ENCODE results near the gene TSPAN32.

The TSPAN32 gene, protein sequence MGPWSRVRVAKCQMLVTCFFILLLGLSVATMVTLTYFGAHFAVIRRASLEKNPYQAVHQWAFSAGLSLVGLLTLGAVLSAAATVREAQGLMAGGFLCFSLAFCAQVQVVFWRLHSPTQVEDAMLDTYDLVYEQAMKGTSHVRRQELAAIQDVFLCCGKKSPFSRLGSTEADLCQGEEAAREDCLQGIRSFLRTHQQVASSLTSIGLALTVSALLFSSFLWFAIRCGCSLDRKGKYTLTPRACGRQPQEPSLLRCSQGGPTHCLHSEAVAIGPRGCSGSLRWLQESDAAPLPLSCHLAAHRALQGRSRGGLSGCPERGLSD

GRCh38 chr11:2301631-2302305 is at the start of gene TSPAN32, which contains the start of gene C11orf21:
Gene TSPAN32, plus strand, starts transcription at chr11:2302013. Its CDS starts 137 bp downstream, at chr11:2302150.
Gene C11orf21, minus strand, starts transcription at chr11:2301918. Its CDS starts 110 bp downstream, at chr11:2301808.
- peak; percentile 56 to 75 for DNase-seq

- DNase-seq: no peak
These were observed 49.8 kb upstream of the TSPAN32 start for GRCh38 chr11:2252018-2252417.

DNA sequence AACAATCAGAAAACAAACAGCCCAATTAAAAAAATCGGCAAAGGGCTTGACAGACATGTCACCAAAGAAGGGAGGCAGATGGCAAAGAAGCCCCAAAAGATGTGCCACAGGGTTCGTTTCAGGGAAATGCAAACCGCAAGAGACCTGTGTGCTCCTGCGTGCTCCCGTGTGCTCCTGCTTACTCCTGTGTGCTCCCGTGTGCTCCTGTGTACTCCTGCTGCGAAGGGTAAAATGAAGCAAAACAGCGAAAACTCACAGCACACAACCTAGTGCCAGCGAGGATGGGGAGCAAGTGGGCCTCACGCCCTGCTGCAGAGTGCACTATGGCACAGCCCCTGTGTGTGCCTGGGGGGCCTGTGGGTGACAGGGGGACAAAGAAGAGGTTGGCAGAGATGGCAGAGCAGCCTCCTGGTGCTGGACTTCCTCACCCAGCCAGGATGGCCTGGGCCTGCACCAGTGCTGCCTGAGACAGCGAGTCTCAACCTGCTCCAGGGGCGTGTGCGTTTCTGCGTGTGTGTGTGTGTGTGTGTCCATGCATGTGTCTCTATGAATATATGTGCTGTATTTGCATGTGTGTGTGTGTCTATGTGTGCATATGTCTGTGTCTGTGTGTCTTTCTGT is 45.4 kb upstream of the TSPAN32 start:
- DNase-seq: no peak

DNA sequence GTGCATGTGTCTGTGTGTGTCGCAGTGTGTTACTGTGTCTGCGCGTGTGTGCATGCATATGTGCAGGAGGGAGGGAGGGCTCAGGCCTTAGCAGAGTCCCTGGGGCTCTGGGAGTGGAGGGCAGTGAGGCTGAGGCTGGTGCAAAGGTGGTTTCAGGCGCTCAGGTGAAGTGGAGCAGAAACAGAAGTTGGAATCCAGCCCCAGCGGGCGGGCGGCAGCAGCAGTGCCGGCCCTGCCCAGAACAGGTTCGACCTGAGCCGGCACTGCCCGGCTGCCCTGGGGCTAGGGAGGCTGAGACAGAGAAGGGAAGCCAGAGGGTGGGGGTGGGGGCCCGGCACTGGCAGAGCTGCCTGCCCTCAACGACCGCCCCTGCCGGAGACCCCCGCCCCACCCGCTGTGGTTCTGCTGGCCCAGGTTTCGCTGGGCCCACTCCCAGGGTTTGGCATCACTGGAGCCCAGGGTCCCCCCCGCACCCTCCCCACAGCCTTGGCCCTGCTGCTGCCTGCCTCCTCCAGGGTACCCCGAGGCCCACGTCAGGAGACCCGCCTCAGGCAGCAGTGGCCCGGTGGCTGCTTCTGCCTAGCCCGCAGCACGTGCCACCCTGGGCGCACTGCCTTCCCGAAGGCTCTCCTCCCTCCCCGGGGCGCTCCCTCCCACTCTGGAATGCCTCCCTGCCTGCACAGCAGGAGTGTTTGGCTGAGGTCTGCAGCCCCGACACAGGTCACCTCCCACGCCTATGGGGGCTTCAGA is 44.7 kb upstream of the TSPAN32 start:
- DNase-seq: no peak

- DNase-seq: no peak
These were observed 43.0 kb upstream of the TSPAN32 start for GRCh38 chr11:2258501-2259465.

GRCh38 chr11:2259466-2259830 is 42.4 kb upstream of the TSPAN32 start:
- no peak for DNase-seq

DNA sequence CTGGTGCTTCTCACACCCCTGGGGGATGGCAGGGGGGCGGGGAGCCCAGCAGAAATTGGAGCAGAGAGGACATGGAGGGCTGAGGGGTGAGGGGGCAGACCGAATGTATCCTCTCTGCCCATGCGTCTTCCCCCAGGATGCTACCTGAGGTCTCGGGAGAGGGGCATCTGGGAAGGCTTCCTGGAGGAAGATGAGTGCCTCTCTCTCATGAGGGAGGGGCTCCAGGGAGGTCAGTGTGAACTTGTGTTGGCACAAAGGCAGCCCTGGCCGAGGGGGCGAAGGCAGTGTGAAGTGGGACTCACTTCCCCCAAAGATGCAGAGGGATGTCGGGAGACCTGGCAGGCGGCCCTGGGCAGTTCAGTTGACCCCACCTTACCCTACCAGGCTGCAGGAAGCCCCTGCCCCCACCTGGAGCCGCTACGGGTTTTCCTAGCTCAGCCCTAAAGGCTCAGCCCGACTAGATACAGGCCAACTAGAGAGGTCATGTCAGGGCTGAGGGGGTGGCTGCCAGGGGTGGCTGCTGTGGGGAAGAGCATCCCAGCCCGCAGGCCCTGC is 41.8 kb upstream of the TSPAN32 start:
- DNase-seq: no peak

GRCh38 chr11:2260491-2261364 is 41.1 kb upstream of the TSPAN32 start:
- DNase-seq: no peak

DNA sequence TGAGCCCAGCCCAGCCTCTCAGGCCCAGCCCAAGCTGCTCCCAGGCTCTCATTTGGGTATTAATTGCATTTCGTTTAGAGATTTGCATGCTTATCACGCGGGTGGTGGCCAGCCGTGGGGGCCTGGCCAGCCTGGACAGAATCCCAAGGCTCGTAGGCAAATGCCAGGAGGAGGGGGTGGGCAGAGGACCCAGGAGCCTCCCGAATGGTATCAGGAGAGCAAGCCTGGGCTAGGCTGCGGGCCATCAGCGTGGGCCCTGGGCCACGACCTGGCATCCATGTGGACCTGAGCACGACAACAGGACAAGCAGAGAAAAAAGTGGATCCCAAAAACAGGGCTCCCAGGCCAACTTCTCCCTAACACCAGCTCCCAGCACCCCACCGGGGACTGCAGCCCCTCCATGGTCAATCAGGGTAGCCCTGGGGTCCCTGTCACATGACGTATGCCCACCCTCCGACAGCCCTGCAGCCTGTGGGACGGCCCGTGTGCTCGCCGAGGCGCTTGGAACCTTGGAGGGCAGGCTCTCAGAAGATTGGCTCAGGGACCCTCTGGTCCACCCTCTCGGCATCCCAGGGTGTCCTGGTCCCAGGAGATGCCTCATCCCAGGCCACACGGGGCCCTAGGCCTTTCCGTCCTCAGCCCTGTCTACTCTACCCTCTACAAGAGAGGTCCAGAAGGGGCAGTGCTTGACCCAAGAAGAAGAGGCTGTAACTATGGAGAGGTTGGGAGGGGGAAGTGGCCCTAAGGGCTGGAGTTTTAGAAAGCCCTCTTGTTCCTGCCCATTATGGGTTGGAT is 40.2 kb upstream of the TSPAN32 start:
- no peak for DNase-seq

GRCh38 chr11:2262301-2263070 is 39.3 kb upstream of the TSPAN32 start:
- no peak for DNase-seq

DNA sequence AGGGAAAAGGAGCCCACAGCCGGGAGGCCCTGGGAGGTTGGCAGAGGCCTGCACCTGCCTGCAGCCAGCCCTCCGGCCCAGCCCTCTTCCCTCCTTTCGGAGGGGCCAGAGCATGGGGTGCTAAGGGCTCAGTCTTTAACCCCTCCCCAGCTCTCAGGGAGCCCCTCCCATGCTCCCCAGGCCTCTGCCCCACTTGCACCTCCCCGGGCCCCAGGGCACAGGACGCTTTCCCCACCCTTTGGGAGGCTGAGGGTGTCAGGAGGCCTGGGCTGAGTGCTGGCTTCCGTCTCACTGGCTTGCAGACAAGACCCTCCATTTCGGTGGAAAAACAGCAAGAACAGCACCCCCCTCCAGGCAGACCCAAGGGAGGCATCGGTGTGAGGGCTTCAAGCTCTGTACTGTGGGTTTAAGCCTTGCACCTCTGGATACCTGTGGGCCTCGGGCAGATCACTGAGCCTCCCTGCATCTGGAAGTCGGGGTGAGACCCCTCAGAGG is 38.7 kb upstream of the TSPAN32 start:
- no peak for DNase-seq

- no peak for DNase-seq
These were observed 38.0 kb upstream of the TSPAN32 start for GRCh38 chr11:2263724-2264360.

GRCh38 chr11:2264366-2265053 is 37.3 kb upstream of the TSPAN32 start:
- no peak for DNase-seq

DNA sequence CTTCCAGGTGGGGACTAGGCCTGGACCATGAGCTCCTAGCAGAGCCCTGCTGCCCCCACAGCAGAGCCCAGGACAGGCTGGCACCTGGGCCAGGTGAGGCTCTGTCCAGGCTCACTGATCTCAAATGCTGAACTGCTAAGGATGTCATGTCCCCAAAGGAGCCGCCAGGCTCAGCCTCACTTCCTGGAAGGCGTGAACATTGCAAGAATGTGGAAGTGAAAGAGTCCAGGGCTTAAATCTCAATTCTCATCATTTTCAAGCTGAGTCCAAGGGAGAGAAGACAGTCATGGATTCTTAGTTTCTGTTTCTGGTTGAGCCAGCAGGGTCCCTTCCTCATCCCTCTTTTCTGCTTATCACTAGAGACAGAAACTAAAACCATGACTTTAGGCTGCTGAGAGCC is 36.4 kb upstream of the TSPAN32 start:
- peak; percentile 3 to 6 for DNase-seq

DNA sequence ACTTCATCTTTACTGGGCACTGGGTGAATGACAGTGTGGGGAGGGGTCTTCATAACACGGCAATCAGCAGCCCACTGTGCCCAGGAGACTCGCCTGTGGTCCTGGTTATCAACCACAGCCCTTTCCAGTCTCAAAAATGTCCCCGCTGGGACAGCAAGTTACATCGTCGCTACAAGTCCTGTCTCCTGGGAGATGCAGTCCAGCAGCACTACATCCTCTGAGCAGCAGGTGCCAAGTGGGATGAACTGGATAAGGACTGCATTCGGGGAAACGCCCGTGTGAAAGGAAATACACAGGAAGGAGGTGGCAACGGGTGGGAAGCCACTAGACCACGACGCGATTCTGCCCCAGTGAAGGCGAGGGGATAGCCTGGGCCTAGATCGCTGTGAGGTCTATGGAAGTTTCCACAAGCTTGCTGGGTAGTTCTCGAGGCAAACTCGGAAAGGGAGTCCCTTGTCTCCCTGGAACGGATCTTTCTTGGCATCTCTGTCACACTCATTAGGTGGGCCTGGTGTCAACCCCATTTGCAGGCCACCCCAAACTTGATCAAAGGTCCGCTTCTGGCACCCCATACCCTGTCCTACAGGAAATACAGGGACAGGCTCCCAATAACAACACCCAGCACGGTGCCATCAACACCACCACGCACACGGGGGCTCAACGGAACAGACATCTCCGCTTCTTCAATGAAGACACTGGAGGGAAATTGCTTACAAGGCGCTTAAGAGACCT is 35.8 kb upstream of the TSPAN32 start:
- peak in 1 of 2 experiments; percentile 2 for DNase-seq

GRCh38 chr11:2266586-2267305 is 35.1 kb upstream of the TSPAN32 start:
- DNase-seq: no peak
